Smooth muscle cell of the brain vasculature (primary cell): ENCODE results near the gene ABO.
"Not testable (repeated sequence)": the region's sequence is repeated elsewhere in the genome, so short reads cannot be mapped to it uniquely, and the experiment has no call there.

ENCODE experiments used
- DNase-seq: peaks from one replicate; pipeline ENCODE4 v3.0.0-alpha.2; 2012; ENCODE audit warnings: low read depth, low spot score

The ABO gene

GRCh38 chr9:133290751-133291302, 15.8 kb upstream of the ABO start:
- DNase-seq: no peak

- DNase-seq: no peak
Measured at GRCh38 chr9:133286523-133286922, 11.5 kb upstream of the ABO start.

GRCh38 chr9:133285252-133285775, 10.3 kb upstream of the ABO start:
- DNase-seq: no peak

GRCh38 chr9:133284362-133284761, 9.4 kb upstream of the ABO start:
- DNase-seq: no peak

GRCh38 chr9:133283255-133284032, 8.4 kb upstream of the ABO start:
- DNase-seq: not testable (repeated sequence)

GRCh38 chr9:133282464-133283238, 7.7 kb upstream of the ABO start:
- no peak for DNase-seq

- DNase-seq: no peak
Measured at GRCh38 chr9:133280392-133280791, 5.4 kb upstream of the ABO start.

- DNase-seq: no peak
Measured at GRCh38 chr9:133278161-133279114, 3.4 kb upstream of the ABO start.

- no peak for DNase-seq
Measured at GRCh38 chr9:133277467-133277866, 2.5 kb upstream of the ABO start.

- no peak for DNase-seq
Measured at GRCh38 chr9:133276923-133277322, 1.9 kb upstream of the ABO start.

- DNase-seq: no peak
Measured at GRCh38 chr9:133276001-133276884, 1.2 kb upstream of the ABO start.

- no peak for DNase-seq
Measured at GRCh38 chr9:133274236-133275104, 531 bp downstream of the ABO start.

GRCh38 chr9:133273819-133274218, 1.2 kb downstream of the ABO start:
- no peak for DNase-seq

- no peak for DNase-seq
Measured at GRCh38 chr9:133273098-133273497, 1.9 kb downstream of the ABO start.

GRCh38 chr9:133269537-133270362, 5.3 kb downstream of the ABO start:
- no peak for DNase-seq

GRCh38 chr9:133269136-133269535, 5.9 kb downstream of the ABO start:
- DNase-seq: not testable (repeated sequence)

- no peak for DNase-seq
Measured at GRCh38 chr9:133268335-133269056, 6.5 kb downstream of the ABO start.
